GM06990 (cell line): ENCODE data around the gene WNT5A.

ENCODE experiments used
- DNase-seq: peaks from one replicate; pipeline ENCODE4 v3.0.0-alpha.2; 2011; ENCODE audit not compliant: insufficient read length; ENCODE audit errors: extremely low read depth
- H3K27me3 ChIP-seq: replicated peaks from 2 replicates; pipeline ENCODE4 v1.6.0; 2011; ENCODE audit warnings: low read length; ENCODE audit not compliant: control insufficient read depth, insufficient read depth
- H3K36me3 ChIP-seq: 2 replicates; pipeline ENCODE4 v1.5.1; 2011; ENCODE audit warnings: low read length; ENCODE audit not compliant: control insufficient read depth, insufficient read depth
- H3K4me3 ChIP-seq: replicated peaks from 2 replicates; pipeline ENCODE4 v1.5.1; 2011; ENCODE audit warnings: low read depth, mild to moderate bottlenecking, control low read depth, low read length
- TF ChIP-seq, protein P1 (sequence below): IDR thresholded peaks from 2 replicates; pipeline ENCODE4 v1.5.1; 2011; ENCODE audit warnings: low read length, control low read depth, mild to moderate bottlenecking, inconsistent platforms; ENCODE audit not compliant: insufficient read depth, poor library complexity, severe bottlenecking

The WNT5A gene

DNA sequence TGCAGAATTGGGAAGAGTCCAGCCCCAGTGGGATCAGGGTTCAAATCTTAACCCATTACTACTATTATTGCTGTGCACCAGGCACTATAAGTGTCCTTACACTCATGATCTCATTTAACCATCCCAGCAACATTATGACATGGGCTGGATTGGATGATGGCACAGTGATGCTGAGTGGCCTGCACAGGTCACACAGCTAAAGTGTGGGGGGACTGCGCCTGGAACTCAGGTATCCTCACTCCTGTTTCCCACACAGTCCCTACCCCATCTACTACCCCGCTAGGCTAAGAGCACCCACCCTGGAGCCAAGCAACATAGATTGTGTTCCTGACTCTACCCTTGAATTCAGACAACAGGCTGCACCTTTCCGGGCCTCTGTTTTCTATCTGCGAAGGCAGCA lies 16.0 kb downstream of the WNT5A start:
- TF ChIP-seq, protein P1, sequence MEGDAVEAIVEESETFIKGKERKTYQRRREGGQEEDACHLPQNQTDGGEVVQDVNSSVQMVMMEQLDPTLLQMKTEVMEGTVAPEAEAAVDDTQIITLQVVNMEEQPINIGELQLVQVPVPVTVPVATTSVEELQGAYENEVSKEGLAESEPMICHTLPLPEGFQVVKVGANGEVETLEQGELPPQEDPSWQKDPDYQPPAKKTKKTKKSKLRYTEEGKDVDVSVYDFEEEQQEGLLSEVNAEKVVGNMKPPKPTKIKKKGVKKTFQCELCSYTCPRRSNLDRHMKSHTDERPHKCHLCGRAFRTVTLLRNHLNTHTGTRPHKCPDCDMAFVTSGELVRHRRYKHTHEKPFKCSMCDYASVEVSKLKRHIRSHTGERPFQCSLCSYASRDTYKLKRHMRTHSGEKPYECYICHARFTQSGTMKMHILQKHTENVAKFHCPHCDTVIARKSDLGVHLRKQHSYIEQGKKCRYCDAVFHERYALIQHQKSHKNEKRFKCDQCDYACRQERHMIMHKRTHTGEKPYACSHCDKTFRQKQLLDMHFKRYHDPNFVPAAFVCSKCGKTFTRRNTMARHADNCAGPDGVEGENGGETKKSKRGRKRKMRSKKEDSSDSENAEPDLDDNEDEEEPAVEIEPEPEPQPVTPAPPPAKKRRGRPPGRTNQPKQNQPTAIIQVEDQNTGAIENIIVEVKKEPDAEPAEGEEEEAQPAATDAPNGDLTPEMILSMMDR, result no peak
- no peak for DNase-seq
- H3K36me3 ChIP-seq, result no peaks in the 10 kb centered on the region
- no peaks in the 10 kb centered on the region for H3K27me3 ChIP-seq
- H3K4me3 ChIP-seq, result no peak overlapping the region

DNA sequence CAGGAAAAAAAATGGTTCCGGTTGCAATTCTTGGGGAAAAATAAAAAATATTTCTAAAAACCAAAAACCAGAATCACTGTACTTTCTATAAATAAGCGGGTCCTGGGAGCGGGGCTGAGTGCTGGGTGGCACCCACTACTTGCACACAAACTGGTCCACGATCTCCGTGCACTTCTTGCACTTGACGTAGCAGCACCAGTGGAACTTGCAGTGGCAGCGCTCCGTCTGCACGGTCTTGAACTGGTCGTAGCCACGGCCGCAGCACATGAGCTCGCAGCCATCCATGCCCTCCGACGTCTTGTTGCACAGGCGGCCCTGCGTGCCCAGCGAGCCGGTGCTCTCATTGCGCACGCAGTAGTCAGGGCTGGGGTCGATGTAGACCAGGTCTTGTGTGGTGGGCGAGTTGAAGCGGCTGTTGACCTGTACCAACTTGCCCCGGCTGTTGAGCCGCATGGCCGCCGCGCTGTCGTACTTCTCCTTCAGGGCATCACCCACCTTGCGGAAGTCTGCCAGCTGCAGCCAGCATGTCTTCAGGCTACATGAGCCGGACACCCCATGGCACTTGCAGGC lies 17.1 kb downstream of the WNT5A start:
- no peak overlapping the region for H3K4me3 ChIP-seq
- no peaks in the 10 kb centered on the region for H3K27me3 ChIP-seq
- TF ChIP-seq, protein P1, result no peak
- DNase-seq, result peak; percentile 5
- H3K36me3 ChIP-seq, result no peaks in the 10 kb centered on the region

DNA sequence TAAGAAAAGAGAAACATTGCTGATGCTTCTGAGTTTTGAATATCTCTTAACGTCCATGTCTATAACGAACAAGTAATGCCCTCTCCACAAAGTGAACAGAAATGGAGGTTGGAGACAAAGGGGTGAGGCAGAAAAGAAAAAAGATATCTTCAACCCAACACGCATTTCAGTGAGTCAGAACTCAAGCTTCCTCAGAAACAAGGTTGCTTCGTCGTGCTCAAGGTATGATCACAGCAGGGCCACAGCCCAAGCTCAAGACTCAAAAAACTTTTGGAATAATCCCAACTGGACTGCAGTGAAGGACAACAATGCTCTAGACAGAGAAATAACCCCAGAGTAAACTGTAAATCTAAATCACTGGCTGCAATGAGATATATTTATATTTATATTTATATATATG lies 18.9 kb downstream of the WNT5A start:
- Histone ChIP-seq H3K27me3 (no peaks in the 10 kb centered on the region), H3K4me3 (no peak overlapping the region), H3K36me3 (no peaks in the 10 kb centered on the region)
- no peak for DNase-seq
- TF ChIP-seq, protein P1, result no peak

DNA sequence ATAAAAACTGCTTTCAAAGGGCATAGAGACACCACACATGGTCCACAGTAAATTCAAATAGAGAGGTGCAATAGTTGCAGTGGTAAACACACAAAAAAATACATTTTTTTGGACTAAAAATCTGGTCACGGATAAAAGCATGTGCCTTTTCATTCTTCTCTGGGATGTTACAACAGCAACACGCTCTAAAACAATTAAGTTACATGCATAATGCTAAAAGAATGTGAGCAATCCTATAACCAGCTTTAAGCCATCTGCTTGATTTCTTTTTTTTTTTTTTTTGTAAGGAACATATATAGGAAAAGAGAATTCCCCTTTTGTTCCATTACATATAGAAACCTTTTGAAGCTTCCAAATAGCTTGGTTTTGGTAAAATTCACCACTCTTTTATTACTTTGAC lies 20.0 kb downstream of the WNT5A start:
- Histone ChIP-seq H3K4me3 (no peak overlapping the region), H3K36me3 (no peaks in the 10 kb centered on the region), H3K27me3 (no peaks in the 10 kb centered on the region)
- TF ChIP-seq, protein P1, result no peak
- no peak for DNase-seq

DNA sequence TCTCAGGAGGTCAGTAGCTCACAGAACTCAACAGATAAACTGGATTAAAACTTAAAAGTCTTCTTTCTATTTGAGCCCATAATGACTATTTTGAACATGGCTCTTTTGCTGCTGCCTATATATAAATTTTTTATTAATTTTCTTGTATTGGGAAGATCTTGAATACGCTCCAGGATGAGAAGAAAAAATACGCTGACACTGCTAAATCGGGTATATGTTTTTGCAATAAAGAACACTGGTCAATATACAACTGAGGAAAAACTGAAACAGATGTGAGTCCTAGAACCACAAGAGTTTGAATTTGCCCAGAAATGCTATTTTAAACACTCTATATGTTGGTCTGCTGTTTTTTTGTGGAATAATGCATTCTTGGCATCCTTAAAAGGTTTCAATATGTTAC lies 20.6 kb downstream of the WNT5A start:
- TF ChIP-seq, protein P1, result no peak
- H3K36me3 ChIP-seq, result no peaks in the 10 kb centered on the region
- no peaks in the 10 kb centered on the region for H3K27me3 ChIP-seq
- no peak overlapping the region for H3K4me3 ChIP-seq
- DNase-seq, result no peak

DNA sequence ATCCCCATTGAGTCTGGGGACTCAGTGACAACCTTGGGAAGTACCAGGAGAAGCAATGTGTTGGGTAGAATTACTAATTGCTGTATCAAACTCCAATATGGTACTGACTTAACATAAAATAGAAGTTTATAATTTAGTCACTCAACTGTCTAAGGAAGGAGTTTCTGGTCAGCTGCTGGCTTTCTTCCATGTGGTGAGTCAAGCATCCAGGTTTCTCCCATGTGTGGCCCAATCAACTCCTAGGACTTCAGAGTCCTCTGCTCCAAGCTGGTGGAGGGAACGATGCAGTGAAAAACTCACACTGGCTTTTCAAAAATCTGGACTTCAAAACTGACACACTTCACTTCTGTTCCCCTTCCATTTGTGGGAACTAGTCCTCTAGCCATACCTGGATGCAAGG lies 25.2 kb downstream of the WNT5A start:
- TF ChIP-seq, protein P1, result no peak
- no peaks in the 10 kb centered on the region for H3K27me3 ChIP-seq
- H3K4me3 ChIP-seq, result no peak overlapping the region
- no peak for DNase-seq
- no peaks in the 10 kb centered on the region for H3K36me3 ChIP-seq
